Neural cell (in vitro differentiated cells): ENCODE results near the gene XPNPEP2. TPM values are rescaled to one million over a fixed set of nuclear protein-coding genes. Genes with fewer than 3 reads are reported as not detected.

Source experiments
- H2AFZ ChIP-seq: fragments of 200-600, 300-800 bp; sonication (generic), shearing (Covaris generic); 2 replicates; pipeline ENCODE4 v1.6.0; 2014; ENCODE audit warnings: low read depth, mild to moderate bottlenecking, antibody characterized with exemption, low read length, moderate library complexity
- H3F3A ChIP-seq: fragments of 200-600 bp; shearing (Covaris generic); 2 replicates; pipeline ENCODE4 v1.6.1; 2016; ENCODE audit warnings: mild to moderate bottlenecking, moderate library complexity, mixed read lengths, antibody characterized with exemption, low read length; ENCODE audit not compliant: insufficient read depth, poor library complexity, severe bottlenecking
- H3K27ac ChIP-seq: fragments of 200-600, 300-800 bp; sonication (generic), shearing (Covaris generic); 2 replicates; pipeline ENCODE4 v1.5.1; 2014; ENCODE audit warnings: mild to moderate bottlenecking, low read length, moderate library complexity
- H3K27me3 ChIP-seq: fragments of 300-800, 200-600 bp; sonication (generic), shearing (Covaris generic); 2 replicates; pipeline ENCODE4 v1.6.0; 2014; ENCODE audit warnings: mild to moderate bottlenecking, low read depth, low read length, moderate library complexity; ENCODE audit not compliant: insufficient read depth
- H3K36me3 ChIP-seq: fragments of 300-800, 200-600 bp; sonication (generic), shearing (Covaris generic); 2 replicates; pipeline ENCODE4 v1.5.1; 2014; ENCODE audit warnings: mild to moderate bottlenecking, antibody characterized with exemption, low read length, moderate library complexity; ENCODE audit not compliant: insufficient read depth
- H3K4me2 ChIP-seq: fragments of 300-800, 200-600 bp; sonication (generic), shearing (Covaris generic); 2 replicates; pipeline ENCODE4 v1.6.0; 2014; ENCODE audit warnings: mild to moderate bottlenecking, low read length
- H3K4me3 ChIP-seq: fragments of 300-800, 200-600 bp; sonication (generic), shearing (Covaris generic); 2 replicates; pipeline ENCODE4 v1.5.1; 2014; ENCODE audit warnings: mild to moderate bottlenecking, low read length, moderate library complexity
- H3K79me2 ChIP-seq: fragments of 200-600 bp; shearing (Covaris generic); replicated peaks from 2 replicates; pipeline ENCODE4 v1.6.0; 2014; ENCODE audit warnings: mild to moderate bottlenecking, low read length, moderate library complexity; ENCODE audit not compliant: insufficient read depth
- H3K9ac ChIP-seq: fragments of 300-800, 200-600 bp; sonication (generic), shearing (Covaris generic); 2 replicates; pipeline ENCODE4 v1.6.1; 2016; ENCODE audit warnings: mild to moderate bottlenecking, low read length, mixed read lengths
- H3K9me2 ChIP-seq: fragments of 200-600 bp; shearing (Covaris generic); 2 replicates; pipeline ENCODE4 v1.6.1; 2016; ENCODE audit warnings: mild to moderate bottlenecking, low read length, mixed read lengths; ENCODE audit not compliant: insufficient read depth
- H3K9me3 ChIP-seq: fragments of 200-600, 300-800 bp; sonication (generic), shearing (Covaris generic); 2 replicates; pipeline ENCODE4 v1.6.1; 2016; ENCODE audit warnings: mild to moderate bottlenecking, mixed run types, low read length, moderate library complexity, mixed read lengths
- H4K20me1 ChIP-seq: fragments of 200-600 bp; shearing (Covaris generic); 2 replicates; pipeline ENCODE4 v1.6.1; 2016; ENCODE audit warnings: mild to moderate bottlenecking, mixed run types; ENCODE audit not compliant: insufficient read depth
- CTCF ChIP-seq: fragments of 450-650 bp; IDR thresholded peaks from 2 replicates; pipeline ENCODE4 v1.5.1; 2014; ENCODE audit warnings: antibody characterized with exemption, mild to moderate bottlenecking, moderate library complexity; ENCODE audit not compliant: poor library complexity, severe bottlenecking
- EP300 ChIP-seq: fragments of 450-650 bp; conservative IDR thresholded peaks from 2 replicates; pipeline ENCODE4 v1.6.1; 2014; ENCODE audit warnings: antibody characterized with exemption, mild to moderate bottlenecking, moderate library complexity; ENCODE audit not compliant: poor library complexity, severe bottlenecking
- EZH2 ChIP-seq: fragments of 200-600, 300-800 bp; shearing (Covaris generic), sonication (generic); IDR thresholded peaks from 2 replicates; pipeline ENCODE4 v1.6.1; 2014; ENCODE audit warnings: antibody characterized with exemption, low read length, borderline replicate concordance, mild to moderate bottlenecking; ENCODE audit not compliant: insufficient read depth, poor library complexity, severe bottlenecking
- MXI1 ChIP-seq: fragments of 450-650 bp; conservative IDR thresholded peaks from 2 replicates; pipeline ENCODE4 v1.6.1; 2014; ENCODE audit warnings: antibody characterized with exemption, mild to moderate bottlenecking; ENCODE audit not compliant: poor library complexity, severe bottlenecking
- POLR2AphosphoS5 ChIP-seq: IDR thresholded peaks from 2 replicates; pipeline ENCODE4 v1.6.1; 2012
- RAD21 ChIP-seq: fragments of 450-650 bp; conservative IDR thresholded peaks from 2 replicates; pipeline ENCODE4 v1.6.1; 2014; ENCODE audit warnings: antibody characterized with exemption, mild to moderate bottlenecking, moderate library complexity
- REST ChIP-seq: IDR thresholded peaks from 2 replicates; pipeline ENCODE4 v1.6.1; 2012; ENCODE audit warnings: borderline replicate concordance
- SMC3 ChIP-seq: fragments of 450-650 bp; conservative IDR thresholded peaks from 2 replicates; pipeline ENCODE4 v1.6.1; 2014; ENCODE audit warnings: antibody characterized with exemption, mild to moderate bottlenecking, moderate library complexity; ENCODE audit not compliant: poor library complexity
- TAF1 ChIP-seq: IDR thresholded peaks from 2 replicates; pipeline ENCODE4 v1.6.1; 2012; ENCODE audit warnings: low read depth
- polyA plus RNA-seq: library from polyadenylated mRNA; depleted of rRNA; stranded (reverse); fragments of >200 nt; gene quantifications from 2 replicates; pipeline ENCODE4 v1.2.3, GENCODE V29; 2014

Gene XPNPEP2
- polyA plus RNA-seq, 1 donor from 2014 or later: not detected

GRCh38 chrX:129786210-129786651 is 47.5 kb downstream of the XPNPEP2 start:
- Histone ChIP-seq H3K36me3 (no peaks in the 10 kb centered on the region), H4K20me1 (no peaks in the 10 kb centered on the region), H3K27me3 (no peaks in the 10 kb centered on the region), H3K9me2 (no peaks in the 10 kb centered on the region), H3K4me2 (no peak overlapping the region), H3K79me2 (no peaks in the 10 kb centered on the region), H3K27ac (no peak overlapping the region), H3K9me3 (no peaks in the 10 kb centered on the region), H3F3A (no peaks in the 10 kb centered on the region), H2AFZ (no peak overlapping the region), H3K4me3 (no peak overlapping the region), H3K9ac (no peak overlapping the region)
- no peak for TF ChIP-seq REST
- no peak for TF ChIP-seq RAD21
- no peak for TF ChIP-seq TAF1
- no peak for TF ChIP-seq EP300
- TF ChIP-seq POLR2AphosphoS5: no peak
- no peak for TF ChIP-seq SMC3
- TF ChIP-seq EZH2: no peak
- no peak for TF ChIP-seq CTCF
- TF ChIP-seq MXI1: no peak

- no peak overlapping the region for H3K4me3 ChIP-seq
- no peaks in the 10 kb centered on the region for H3K79me2 ChIP-seq
- H3K36me3 ChIP-seq: no peaks in the 10 kb centered on the region
- TF ChIP-seq POLR2AphosphoS5: no peak
- no peak for TF ChIP-seq MXI1
- TF ChIP-seq CTCF: no peak
- TF ChIP-seq SMC3: no peak
- no peak for TF ChIP-seq EP300
- TF ChIP-seq RAD21: no peak
- no peak for TF ChIP-seq TAF1
- no peak for TF ChIP-seq EZH2
- TF ChIP-seq REST: no peak
- H3K27ac ChIP-seq: no peak overlapping the region
- no peaks in the 10 kb centered on the region for H3K9me3 ChIP-seq
- no peaks in the 10 kb centered on the region for H3F3A ChIP-seq
- no peak overlapping the region for H3K9ac ChIP-seq
- H3K4me2 ChIP-seq: no peak overlapping the region
- no peaks in the 10 kb centered on the region for H3K9me2 ChIP-seq
- H2AFZ ChIP-seq: no peak overlapping the region
- H4K20me1 ChIP-seq: no peaks in the 10 kb centered on the region
- H3K27me3 ChIP-seq: no peaks in the 10 kb centered on the region
Observed at GRCh38 chrX:129787336-129788055, 48.7 kb downstream of the XPNPEP2 start.
